GM23338 (cell line): Measurements from ENCODE around the gene ENTPD6. TPM values are rescaled to one million over a fixed set of nuclear protein-coding genes. Genes with fewer than 3 reads are reported as not detected.
"Not testable (repeated sequence)": the region's sequence is repeated elsewhere in the genome, so short reads cannot be mapped to it uniquely, and the experiment has no call there.

ENCODE experiments used
- ATAC-seq: fragments of 200-7000 bp; cut with Tn5 transposase; 3 replicates; pipeline ENCODE4 v1.9.1; 2020
- DNase-seq: peaks from one replicate; pipeline ENCODE4 v3.0.0-alpha.2; 2015; ENCODE audit warnings: low spot score
- H2AFZ ChIP-seq: fragments of 200-600 bp; sonication (generic); 2 replicates; pipeline ENCODE4 v1.8.0; 2016; ENCODE audit warnings: antibody characterized with exemption, mild to moderate bottlenecking, moderate library complexity
- H3F3A ChIP-seq: fragments of 200-600 bp; sonication (generic); replicated peaks from 2 replicates; pipeline ENCODE4 v1.8.0; 2017; ENCODE audit warnings: antibody characterized with exemption, mixed run types, low read depth
- H3K27ac ChIP-seq: fragments of 200-600 bp; sonication (generic); 2 replicates; pipeline ENCODE4 v1.6.1; 2016; ENCODE audit warnings: low read depth
- H3K27me3 ChIP-seq: fragments of 200-600 bp; sonication (generic); 2 replicates; pipeline ENCODE4 v1.8.0; 2016; ENCODE audit warnings: mild to moderate bottlenecking, mixed run types, moderate library complexity; ENCODE audit not compliant: insufficient read depth
- H3K36me3 ChIP-seq: fragments of 200-600 bp; sonication (generic); 2 replicates; pipeline ENCODE4 v1.8.0; 2016; ENCODE audit warnings: mild to moderate bottlenecking; ENCODE audit not compliant: insufficient read depth
- H3K4me1 ChIP-seq: fragments of 200-600 bp; sonication (generic); 2 replicates; pipeline ENCODE4 v1.8.0; 2016; ENCODE audit warnings: mild to moderate bottlenecking, moderate library complexity; ENCODE audit not compliant: insufficient read depth
- H3K4me2 ChIP-seq: fragments of 200-600 bp; sonication (generic); 2 replicates; pipeline ENCODE4 v1.7.1; 2017; ENCODE audit warnings: mixed run types
- H3K4me3 ChIP-seq: fragments of 200-600 bp; sonication (generic); 2 replicates; pipeline ENCODE4 v1.6.1; 2016; ENCODE audit warnings: mixed run types
- H3K79me2 ChIP-seq: fragments of 200-600 bp; sonication (generic); replicated peaks from 2 replicates; pipeline ENCODE4 v1.8.0; 2017; ENCODE audit warnings: mild to moderate bottlenecking; ENCODE audit not compliant: insufficient read depth
- H3K9me2 ChIP-seq: fragments of 200-600 bp; sonication (generic); 2 replicates; pipeline ENCODE4 v1.8.0; 2017; ENCODE audit not compliant: insufficient read depth
- H4K20me1 ChIP-seq: fragments of 200-600 bp; sonication (generic); replicated peaks from 2 replicates; pipeline ENCODE4 v1.8.0; 2017; ENCODE audit warnings: mild to moderate bottlenecking; ENCODE audit not compliant: insufficient read depth
- H3K27ac Mint-ChIP-seq: 2 replicates; pipeline ENCODE4 v1.8.0; 2020; ENCODE audit warnings: inconsistent platforms, mild to moderate bottlenecking, moderate library complexity, mixed read lengths
- H3K27me3 Mint-ChIP-seq: 3 replicates; pipeline ENCODE4 v1.8.0; 2022; ENCODE audit warnings: low read depth, mild to moderate bottlenecking, moderate library complexity, mixed read lengths, inconsistent platforms; ENCODE audit not compliant: insufficient read depth, poor library complexity
- H3K36me3 Mint-ChIP-seq: 3 replicates; pipeline ENCODE4 v1.8.0; 2021; ENCODE audit warnings: low read depth, mild to moderate bottlenecking, inconsistent platforms, moderate library complexity, mixed read lengths
- H3K4me1 Mint-ChIP-seq: 3 replicates; pipeline ENCODE4 v1.8.0; 2020; ENCODE audit warnings: mild to moderate bottlenecking, inconsistent platforms, mixed read lengths
- H3K4me3 Mint-ChIP-seq: 3 replicates; pipeline ENCODE4 v1.8.0; 2021; ENCODE audit warnings: moderate library complexity, mild to moderate bottlenecking, inconsistent platforms, mixed read lengths
- H3K9me3 Mint-ChIP-seq: 3 replicates; pipeline ENCODE4 v1.8.0; 2020; ENCODE audit warnings: moderate library complexity, mild to moderate bottlenecking, inconsistent platforms, mixed read lengths
- EZH2phosphoT487 ChIP-seq: fragments of 200-600 bp; sonication (generic); IDR thresholded peaks from one replicate; pipeline ENCODE4 v1.8.1; 2018; ENCODE audit warnings: antibody characterized with exemption; ENCODE audit not compliant: unreplicated experiment
- STAT1 ChIP-seq: IDR thresholded peaks from one replicate; pipeline ENCODE4 v1.6.1; 2016; ENCODE audit warnings: antibody characterized with exemption; ENCODE audit not compliant: unreplicated experiment
- polyA plus RNA-seq: library from polyadenylated mRNA; unstranded; fragments of >200 nt; fragmentation: Nextera tagmentation; extraction: Ambion mirVana; gene quantifications from 2 replicates; pipeline ENCODE4 v1.2.1, GENCODE V29; 2016
- total RNA-seq: library from RNA; depleted of rRNA; stranded (reverse); fragments of >200 nt; shearing (Covaris generic); gene quantifications from 2 replicates; pipeline ENCODE4 v1.2.3, GENCODE V29; 2014
- TF ChIP-seq, protein P1 (sequence below): IDR thresholded peaks from one replicate; pipeline ENCODE4 v1.6.1; 2018; ENCODE audit warnings: antibody characterized with exemption; ENCODE audit not compliant: unreplicated experiment
- TF ChIP-seq, protein P2 (sequence below), 2 experiments: fragments of 200-600 bp in 1 of 2; sonication (generic) in 1 of 2; conservative IDR thresholded peaks; 2 replicates each; pipeline versions ENCODE4 v1.5.1 to v1.6.1; 2016 to 2017; ENCODE audit warnings: antibody characterized with exemption in 2 of 2, low read depth in 2 of 2, mild to moderate bottlenecking in 2 of 2, moderate library complexity in 1 of 2

ENTPD6 gene
- total and polyA plus RNA-seq, 2 experiments from 2014 or later = 19.3 to 45.9 TPM

DNA sequence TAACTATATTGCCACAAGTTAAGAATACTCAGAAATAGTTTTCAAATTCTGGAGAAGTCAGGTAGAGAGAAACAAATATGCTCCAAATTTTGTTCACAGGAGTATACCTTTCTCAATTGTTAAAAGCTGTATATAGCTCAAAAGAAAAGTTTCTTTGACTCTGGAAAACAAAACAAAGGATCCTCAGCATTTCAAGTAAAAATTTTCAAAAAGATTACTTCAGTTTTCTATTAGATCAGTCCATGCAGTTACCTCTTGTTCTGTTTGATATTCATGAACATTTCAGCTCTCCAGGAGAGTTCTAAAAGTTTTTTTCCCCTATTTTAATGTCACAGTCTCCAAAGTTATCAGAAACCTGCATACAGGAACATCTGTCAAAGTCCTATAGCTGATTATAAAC is 30.4 kb upstream of the ENTPD6 start:
- Histone ChIP-seq H3K79me2 (no peaks in the 10 kb centered on the region), H3K27me3 (no peaks in the 10 kb centered on the region), H4K20me1 (no peaks in the 10 kb centered on the region), H3K4me1 (no peaks in the 10 kb centered on the region), H3K4me2 (no peak overlapping the region), H3K27ac (no peak overlapping the region), H3K4me3 (no peak overlapping the region), H3K36me3 (no peaks in the 10 kb centered on the region), H3K9me2 (peaks cover 5% of the 10 kb centered on the region; the same call in 1 of the 2 replicates), H3F3A (no peaks in the 10 kb centered on the region), H2AFZ (no peak overlapping the region)
- Mint-ChIP-seq H3K4me3 (no peak overlapping the region), H3K36me3 (no peaks in the 10 kb centered on the region), H3K9me3 (peaks cover 30% of the 10 kb centered on the region), H3K27ac (no peak overlapping the region), H3K27me3 (peaks cover 1% of the 10 kb centered on the region), H3K4me1 (no peaks in the 10 kb centered on the region)
- no peak for ATAC-seq
- no peak for TF ChIP-seq STAT1
- TF ChIP-seq, protein P1, sequence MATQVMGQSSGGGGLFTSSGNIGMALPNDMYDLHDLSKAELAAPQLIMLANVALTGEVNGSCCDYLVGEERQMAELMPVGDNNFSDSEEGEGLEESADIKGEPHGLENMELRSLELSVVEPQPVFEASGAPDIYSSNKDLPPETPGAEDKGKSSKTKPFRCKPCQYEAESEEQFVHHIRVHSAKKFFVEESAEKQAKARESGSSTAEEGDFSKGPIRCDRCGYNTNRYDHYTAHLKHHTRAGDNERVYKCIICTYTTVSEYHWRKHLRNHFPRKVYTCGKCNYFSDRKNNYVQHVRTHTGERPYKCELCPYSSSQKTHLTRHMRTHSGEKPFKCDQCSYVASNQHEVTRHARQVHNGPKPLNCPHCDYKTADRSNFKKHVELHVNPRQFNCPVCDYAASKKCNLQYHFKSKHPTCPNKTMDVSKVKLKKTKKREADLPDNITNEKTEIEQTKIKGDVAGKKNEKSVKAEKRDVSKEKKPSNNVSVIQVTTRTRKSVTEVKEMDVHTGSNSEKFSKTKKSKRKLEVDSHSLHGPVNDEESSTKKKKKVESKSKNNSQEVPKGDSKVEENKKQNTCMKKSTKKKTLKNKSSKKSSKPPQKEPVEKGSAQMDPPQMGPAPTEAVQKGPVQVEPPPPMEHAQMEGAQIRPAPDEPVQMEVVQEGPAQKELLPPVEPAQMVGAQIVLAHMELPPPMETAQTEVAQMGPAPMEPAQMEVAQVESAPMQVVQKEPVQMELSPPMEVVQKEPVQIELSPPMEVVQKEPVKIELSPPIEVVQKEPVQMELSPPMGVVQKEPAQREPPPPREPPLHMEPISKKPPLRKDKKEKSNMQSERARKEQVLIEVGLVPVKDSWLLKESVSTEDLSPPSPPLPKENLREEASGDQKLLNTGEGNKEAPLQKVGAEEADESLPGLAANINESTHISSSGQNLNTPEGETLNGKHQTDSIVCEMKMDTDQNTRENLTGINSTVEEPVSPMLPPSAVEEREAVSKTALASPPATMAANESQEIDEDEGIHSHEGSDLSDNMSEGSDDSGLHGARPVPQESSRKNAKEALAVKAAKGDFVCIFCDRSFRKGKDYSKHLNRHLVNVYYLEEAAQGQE = no peak
- DNase-seq = no peak

DNA sequence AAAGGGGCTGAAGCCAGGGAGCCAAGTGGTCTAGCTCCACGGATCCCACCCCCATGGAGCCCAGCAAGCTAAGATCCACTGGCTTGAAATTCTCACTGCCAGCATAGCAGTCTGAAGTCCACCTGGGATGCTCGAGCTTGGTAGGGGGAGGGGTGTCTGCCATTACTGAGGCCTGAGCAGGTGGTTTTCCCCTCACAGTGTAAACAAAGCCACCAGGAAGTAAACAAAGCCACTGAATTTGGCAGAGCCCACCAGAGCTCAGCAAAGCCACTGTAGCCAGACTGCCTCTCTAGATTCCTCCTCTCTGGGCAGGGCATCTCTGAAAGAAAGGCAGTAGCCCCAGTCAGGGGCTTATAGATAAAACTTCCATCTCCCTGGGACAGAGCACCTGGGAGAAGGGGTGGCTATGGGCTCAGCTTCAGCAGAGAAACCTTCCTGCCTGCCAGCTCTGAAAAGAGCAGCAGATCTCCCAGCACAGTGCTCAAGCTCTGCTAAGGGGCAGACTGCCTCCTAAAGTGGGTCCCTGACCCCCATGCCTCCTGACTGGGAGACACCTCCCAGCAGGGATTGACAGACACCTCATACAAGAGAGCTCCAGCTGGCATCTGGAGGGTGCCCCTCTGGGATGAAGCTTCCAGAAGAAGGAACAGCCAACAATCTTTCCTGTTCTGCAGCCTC is 29.3 kb upstream of the ENTPD6 start:
- H3K27ac Mint-ChIP-seq, H3K27me3 ChIP-seq, H3K4me1 Mint-ChIP-seq, H3K9me2 ChIP-seq, H3K4me3 ChIP-seq, H3K36me3 Mint-ChIP-seq, H3K36me3 ChIP-seq, H3K27me3 Mint-ChIP-seq, ATAC-seq, H2AFZ ChIP-seq, H3K79me2 ChIP-seq, H3K4me1 ChIP-seq, H3K4me3 Mint-ChIP-seq, H4K20me1 ChIP-seq, H3F3A ChIP-seq, H3K4me2 ChIP-seq, DNase-seq, H3K27ac ChIP-seq: not testable (repeated sequence)
- H3K9me3 Mint-ChIP-seq = peaks cover 30% of the 10 kb centered on the region

DNA sequence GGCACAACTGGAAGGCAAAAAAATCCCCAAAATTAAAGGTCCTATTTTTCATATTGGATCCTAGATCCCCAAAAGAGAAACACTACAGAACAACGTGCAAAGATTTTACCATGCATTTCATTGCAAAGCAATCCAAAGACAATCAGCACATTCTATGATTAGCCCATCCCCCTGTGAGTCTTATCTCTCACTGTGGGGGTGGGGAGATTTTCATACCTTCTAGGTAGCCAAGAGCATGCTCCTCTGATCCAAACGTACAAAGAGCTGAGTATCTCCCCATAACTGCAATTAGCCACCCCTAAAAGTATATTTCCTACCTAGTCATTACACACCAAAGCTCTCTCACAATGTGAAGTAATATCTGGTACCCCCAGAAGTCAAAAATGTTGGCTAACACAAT is 22.2 kb upstream of the ENTPD6 start:
- H3K4me3 Mint-ChIP-seq = no peak overlapping the region
- DNase-seq (no peak), ATAC-seq (no peak)
- H3K4me1 Mint-ChIP-seq = no peaks in the 10 kb centered on the region
- H3K27me3 ChIP-seq = no peaks in the 10 kb centered on the region
- peaks cover 5% of the 10 kb centered on the region for H3K27me3 Mint-ChIP-seq
- no peaks in the 10 kb centered on the region for H3K4me1 ChIP-seq
- H3K9me3 Mint-ChIP-seq = peaks cover 15% of the 10 kb centered on the region; the same call in 2 of the 3 replicates
- TF ChIP-seq, protein P2, sequence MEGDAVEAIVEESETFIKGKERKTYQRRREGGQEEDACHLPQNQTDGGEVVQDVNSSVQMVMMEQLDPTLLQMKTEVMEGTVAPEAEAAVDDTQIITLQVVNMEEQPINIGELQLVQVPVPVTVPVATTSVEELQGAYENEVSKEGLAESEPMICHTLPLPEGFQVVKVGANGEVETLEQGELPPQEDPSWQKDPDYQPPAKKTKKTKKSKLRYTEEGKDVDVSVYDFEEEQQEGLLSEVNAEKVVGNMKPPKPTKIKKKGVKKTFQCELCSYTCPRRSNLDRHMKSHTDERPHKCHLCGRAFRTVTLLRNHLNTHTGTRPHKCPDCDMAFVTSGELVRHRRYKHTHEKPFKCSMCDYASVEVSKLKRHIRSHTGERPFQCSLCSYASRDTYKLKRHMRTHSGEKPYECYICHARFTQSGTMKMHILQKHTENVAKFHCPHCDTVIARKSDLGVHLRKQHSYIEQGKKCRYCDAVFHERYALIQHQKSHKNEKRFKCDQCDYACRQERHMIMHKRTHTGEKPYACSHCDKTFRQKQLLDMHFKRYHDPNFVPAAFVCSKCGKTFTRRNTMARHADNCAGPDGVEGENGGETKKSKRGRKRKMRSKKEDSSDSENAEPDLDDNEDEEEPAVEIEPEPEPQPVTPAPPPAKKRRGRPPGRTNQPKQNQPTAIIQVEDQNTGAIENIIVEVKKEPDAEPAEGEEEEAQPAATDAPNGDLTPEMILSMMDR (conservative IDR thresholded peaks at IDR 0.05; ENCODE audit: low read depth in 2 of 2) = no peak
- TF ChIP-seq STAT1 (no peak), EZH2phosphoT487 (no peak)
- no peaks in the 10 kb centered on the region for H3K79me2 ChIP-seq
- H3K4me3 ChIP-seq = no peak overlapping the region
- no peaks in the 10 kb centered on the region for H3K36me3 ChIP-seq
- no peak overlapping the region for H3K27ac Mint-ChIP-seq
- H2AFZ ChIP-seq = no peak overlapping the region
- H4K20me1 ChIP-seq = no peaks in the 10 kb centered on the region
- H3K36me3 Mint-ChIP-seq = no peaks in the 10 kb centered on the region
- H3K27ac ChIP-seq = no peak overlapping the region
- no peak overlapping the region for H3K4me2 ChIP-seq
- no peaks in the 10 kb centered on the region for H3K9me2 ChIP-seq
- no peaks in the 10 kb centered on the region for H3F3A ChIP-seq
